Measurements from ENCODE around the gene NOL4L.

DNA sequence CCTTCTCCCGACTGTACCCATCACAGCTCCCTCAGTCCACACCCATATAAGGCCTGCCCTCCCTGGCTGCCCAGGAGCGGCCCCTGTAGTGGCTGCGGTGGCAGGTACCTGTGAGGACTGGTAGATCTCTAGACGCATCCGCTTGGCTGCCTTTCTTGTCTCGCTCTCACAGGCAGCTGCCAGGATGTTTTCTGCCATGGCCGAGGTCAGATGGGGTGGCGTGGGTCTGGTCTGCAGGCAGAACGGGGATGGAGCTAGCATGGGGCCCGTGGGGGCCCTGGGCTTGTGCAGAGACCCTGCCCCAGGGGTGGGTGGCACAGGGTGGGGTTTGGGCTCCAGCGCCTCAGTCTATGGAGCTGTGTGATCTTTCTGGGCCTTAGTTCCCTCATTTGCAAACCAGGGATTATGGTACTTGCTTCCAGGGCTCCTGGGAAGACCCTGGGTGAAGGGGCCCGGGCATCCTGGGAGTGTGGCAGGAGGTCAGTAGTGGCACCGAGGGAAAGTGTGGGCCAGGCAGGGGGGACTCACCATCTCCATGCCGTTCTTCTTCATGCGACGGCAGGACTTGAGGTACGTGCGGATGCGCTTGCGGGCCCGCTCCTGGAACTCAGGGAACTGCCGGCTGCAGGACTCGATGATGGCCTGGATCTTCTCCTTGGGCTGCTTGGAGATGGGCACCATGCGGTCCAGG is 132.2 kb downstream of the NOL4L start:
- TF ChIP-seq, protein P1, sequence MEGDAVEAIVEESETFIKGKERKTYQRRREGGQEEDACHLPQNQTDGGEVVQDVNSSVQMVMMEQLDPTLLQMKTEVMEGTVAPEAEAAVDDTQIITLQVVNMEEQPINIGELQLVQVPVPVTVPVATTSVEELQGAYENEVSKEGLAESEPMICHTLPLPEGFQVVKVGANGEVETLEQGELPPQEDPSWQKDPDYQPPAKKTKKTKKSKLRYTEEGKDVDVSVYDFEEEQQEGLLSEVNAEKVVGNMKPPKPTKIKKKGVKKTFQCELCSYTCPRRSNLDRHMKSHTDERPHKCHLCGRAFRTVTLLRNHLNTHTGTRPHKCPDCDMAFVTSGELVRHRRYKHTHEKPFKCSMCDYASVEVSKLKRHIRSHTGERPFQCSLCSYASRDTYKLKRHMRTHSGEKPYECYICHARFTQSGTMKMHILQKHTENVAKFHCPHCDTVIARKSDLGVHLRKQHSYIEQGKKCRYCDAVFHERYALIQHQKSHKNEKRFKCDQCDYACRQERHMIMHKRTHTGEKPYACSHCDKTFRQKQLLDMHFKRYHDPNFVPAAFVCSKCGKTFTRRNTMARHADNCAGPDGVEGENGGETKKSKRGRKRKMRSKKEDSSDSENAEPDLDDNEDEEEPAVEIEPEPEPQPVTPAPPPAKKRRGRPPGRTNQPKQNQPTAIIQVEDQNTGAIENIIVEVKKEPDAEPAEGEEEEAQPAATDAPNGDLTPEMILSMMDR (IDR thresholded peaks at IDR 0.05): no peak
- no peak for TF ChIP-seq POLR2A (IDR thresholded peaks at IDR 0.05)
- TF ChIP-seq POLR2AphosphoS5 (IDR thresholded peaks at IDR 0.05): no peak
